ENCODE measurements around the gene HEXIM1.

Gene HEXIM1

GRCh38 chr17:45106582-45106981 is 41.7 kb upstream of the HEXIM1 start:
- Histone ChIP-seq H3K4me3 (ENCODE audit: low read length) (no peak overlapping the region), H3K36me3 (ENCODE audit: control insufficient read depth, insufficient read depth, low read length) (peaks cover 30% of the 10 kb centered on the region), H3K9ac (ENCODE audit: low read length) (no peak overlapping the region), H3K9me3 (ENCODE audit: control insufficient read depth, low read length) (no peaks in the 10 kb centered on the region), H3K4me1 (ENCODE audit: control insufficient read depth, insufficient read depth, low read length) (peaks cover 17% of the 10 kb centered on the region), H3K27me3 (ENCODE audit: control insufficient read depth, insufficient read depth, low read length) (no peaks in the 10 kb centered on the region)

DNA sequence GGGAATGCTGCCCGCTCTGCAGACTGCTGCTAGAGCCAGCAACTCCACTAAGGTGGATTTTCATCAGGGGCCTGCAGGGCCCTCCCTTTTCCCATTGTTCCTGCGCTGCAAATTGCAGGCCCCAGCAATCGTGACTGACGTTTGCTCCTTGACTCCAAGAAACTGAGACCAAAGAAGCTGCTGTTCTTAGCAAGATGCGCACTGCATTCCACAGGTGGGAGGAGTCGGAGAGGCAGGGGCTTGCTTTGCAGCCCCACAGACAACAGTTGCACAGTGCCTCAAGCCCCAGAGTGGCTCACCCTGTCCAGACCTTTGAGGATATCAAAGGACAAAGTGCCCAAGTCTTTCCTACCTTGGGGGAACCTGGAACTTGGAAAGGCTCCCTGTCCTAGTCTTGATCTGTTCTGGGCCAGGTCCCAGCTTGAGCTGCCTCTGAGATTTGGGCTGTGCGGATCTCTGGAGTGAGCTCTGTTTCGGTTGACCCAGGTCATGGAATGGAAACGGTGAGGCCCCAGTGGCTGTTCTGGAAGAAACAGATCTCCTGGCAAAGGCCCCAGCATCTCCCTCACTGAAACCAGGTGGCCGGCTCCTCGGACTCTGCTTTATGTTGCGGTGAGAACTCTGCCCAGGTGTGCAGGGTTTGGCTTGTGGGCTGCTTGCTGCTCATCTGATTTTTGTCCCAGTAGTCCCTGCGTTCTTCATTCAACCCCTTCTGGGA is 40.8 kb upstream of the HEXIM1 start:
- Histone ChIP-seq H3K9me3 (ENCODE audit: control insufficient read depth, low read length) (no peaks in the 10 kb centered on the region), H3K36me3 (ENCODE audit: control insufficient read depth, insufficient read depth, low read length) (peaks cover 34% of the 10 kb centered on the region), H3K4me1 (ENCODE audit: control insufficient read depth, insufficient read depth, low read length) (peaks cover 14% of the 10 kb centered on the region)

GRCh38 chr17:45108051-45108450 is 40.2 kb upstream of the HEXIM1 start:
- H3K36me3 ChIP-seq (ENCODE audit: control insufficient read depth, insufficient read depth, low read length): peaks cover 30% of the 10 kb centered on the region
- no peak overlapping the region for H3K9ac ChIP-seq (ENCODE audit: low read length)
- H3K9me3 ChIP-seq (ENCODE audit: control insufficient read depth, low read length): no peaks in the 10 kb centered on the region
- H3K27me3 ChIP-seq (ENCODE audit: control insufficient read depth, insufficient read depth, low read length): no peaks in the 10 kb centered on the region
- H3K4me3 ChIP-seq (ENCODE audit: low read length): no peak overlapping the region
- H3K4me1 ChIP-seq (ENCODE audit: control insufficient read depth, insufficient read depth, low read length): peaks cover 8% of the 10 kb centered on the region

More for the DNA sequence above, 40.8 kb upstream of the HEXIM1 start:
- no peaks in the 10 kb centered on the region for H3K27me3 ChIP-seq (ENCODE audit: control insufficient read depth, insufficient read depth, low read length)
- no peak overlapping the region for H3K9ac ChIP-seq (ENCODE audit: low read length)
- H3K4me3 ChIP-seq (ENCODE audit: low read length): no peak overlapping the region

GRCh38 chr17:45108595-45109521 is 39.4 kb upstream of the HEXIM1 start:
- H3K4me1 ChIP-seq (ENCODE audit: control insufficient read depth, insufficient read depth, low read length): peaks cover 5% of the 10 kb centered on the region
- peaks cover 28% of the 10 kb centered on the region for H3K36me3 ChIP-seq (ENCODE audit: control insufficient read depth, insufficient read depth, low read length)
- H3K9ac ChIP-seq (ENCODE audit: low read length): no peak overlapping the region
- H3K9me3 ChIP-seq (ENCODE audit: control insufficient read depth, low read length): no peaks in the 10 kb centered on the region
- H3K27me3 ChIP-seq (ENCODE audit: control insufficient read depth, insufficient read depth, low read length): no peaks in the 10 kb centered on the region
- H3K4me3 ChIP-seq (ENCODE audit: low read length): no peak overlapping the region

- no peaks in the 10 kb centered on the region for H3K27me3 ChIP-seq (ENCODE audit: control insufficient read depth, insufficient read depth, low read length)
Observed at GRCh38 chr17:45110676-45111611, 37.3 kb upstream of the HEXIM1 start.

GRCh38 chr17:45111850-45112249 is 36.4 kb upstream of the HEXIM1 start:
- H3K4me3 ChIP-seq (ENCODE audit: low read length): no peak overlapping the region
- peaks cover 13% of the 10 kb centered on the region for H3K36me3 ChIP-seq (ENCODE audit: control insufficient read depth, insufficient read depth, low read length)
- H3K9ac ChIP-seq (ENCODE audit: low read length): no peak overlapping the region
- H3K27me3 ChIP-seq (ENCODE audit: control insufficient read depth, insufficient read depth, low read length): no peaks in the 10 kb centered on the region
- H3K4me1 ChIP-seq (ENCODE audit: control insufficient read depth, insufficient read depth, low read length): peaks cover 5% of the 10 kb centered on the region
- no peaks in the 10 kb centered on the region for H3K9me3 ChIP-seq (ENCODE audit: control insufficient read depth, low read length)

More at GRCh38 chr17:45110676-45111611, 37.3 kb upstream of the HEXIM1 start:
- Histone ChIP-seq H3K36me3 (ENCODE audit: control insufficient read depth, insufficient read depth, low read length) (peaks cover 22% of the 10 kb centered on the region), H3K4me3 (ENCODE audit: low read length) (no peak overlapping the region), H3K9me3 (ENCODE audit: control insufficient read depth, low read length) (no peaks in the 10 kb centered on the region), H3K4me1 (ENCODE audit: control insufficient read depth, insufficient read depth, low read length) (peaks cover 5% of the 10 kb centered on the region), H3K9ac (ENCODE audit: low read length) (no peak overlapping the region)

GRCh38 chr17:45112559-45113423 is 35.5 kb upstream of the HEXIM1 start:
- H3K27me3 ChIP-seq (ENCODE audit: control insufficient read depth, insufficient read depth, low read length): no peaks in the 10 kb centered on the region
- H3K9ac ChIP-seq (ENCODE audit: low read length): no peak overlapping the region

GRCh38 chr17:45113424-45113754 is 34.9 kb upstream of the HEXIM1 start:
- H3K27me3 ChIP-seq (ENCODE audit: control insufficient read depth, insufficient read depth, low read length): no peaks in the 10 kb centered on the region
- H3K36me3 ChIP-seq (ENCODE audit: control insufficient read depth, insufficient read depth, low read length): peaks cover 9% of the 10 kb centered on the region
- H3K9me3 ChIP-seq (ENCODE audit: control insufficient read depth, low read length): no peaks in the 10 kb centered on the region
- H3K4me1 ChIP-seq (ENCODE audit: control insufficient read depth, insufficient read depth, low read length): peaks cover 5% of the 10 kb centered on the region
- H3K9ac ChIP-seq (ENCODE audit: low read length): no peak overlapping the region
- no peak overlapping the region for H3K4me3 ChIP-seq (ENCODE audit: low read length)

More at GRCh38 chr17:45112559-45113423, 35.5 kb upstream of the HEXIM1 start:
- Histone ChIP-seq H3K4me1 (ENCODE audit: control insufficient read depth, insufficient read depth, low read length) (peaks cover 5% of the 10 kb centered on the region), H3K36me3 (ENCODE audit: control insufficient read depth, insufficient read depth, low read length) (peaks cover 9% of the 10 kb centered on the region), H3K9me3 (ENCODE audit: control insufficient read depth, low read length) (no peaks in the 10 kb centered on the region), H3K4me3 (ENCODE audit: low read length) (no peak overlapping the region)

- no peaks in the 10 kb centered on the region for H3K27me3 ChIP-seq (ENCODE audit: control insufficient read depth, insufficient read depth, low read length)
- no peaks in the 10 kb centered on the region for H3K9me3 ChIP-seq (ENCODE audit: control insufficient read depth, low read length)
- peaks cover 9% of the 10 kb centered on the region for H3K36me3 ChIP-seq (ENCODE audit: control insufficient read depth, insufficient read depth, low read length)
- no peak overlapping the region for H3K4me3 ChIP-seq (ENCODE audit: low read length)
- H3K9ac ChIP-seq (ENCODE audit: low read length): no peak overlapping the region
- H3K4me1 ChIP-seq (ENCODE audit: control insufficient read depth, insufficient read depth, low read length): no peaks in the 10 kb centered on the region
Observed at GRCh38 chr17:45114117-45114932, 34.0 kb upstream of the HEXIM1 start.

DNA sequence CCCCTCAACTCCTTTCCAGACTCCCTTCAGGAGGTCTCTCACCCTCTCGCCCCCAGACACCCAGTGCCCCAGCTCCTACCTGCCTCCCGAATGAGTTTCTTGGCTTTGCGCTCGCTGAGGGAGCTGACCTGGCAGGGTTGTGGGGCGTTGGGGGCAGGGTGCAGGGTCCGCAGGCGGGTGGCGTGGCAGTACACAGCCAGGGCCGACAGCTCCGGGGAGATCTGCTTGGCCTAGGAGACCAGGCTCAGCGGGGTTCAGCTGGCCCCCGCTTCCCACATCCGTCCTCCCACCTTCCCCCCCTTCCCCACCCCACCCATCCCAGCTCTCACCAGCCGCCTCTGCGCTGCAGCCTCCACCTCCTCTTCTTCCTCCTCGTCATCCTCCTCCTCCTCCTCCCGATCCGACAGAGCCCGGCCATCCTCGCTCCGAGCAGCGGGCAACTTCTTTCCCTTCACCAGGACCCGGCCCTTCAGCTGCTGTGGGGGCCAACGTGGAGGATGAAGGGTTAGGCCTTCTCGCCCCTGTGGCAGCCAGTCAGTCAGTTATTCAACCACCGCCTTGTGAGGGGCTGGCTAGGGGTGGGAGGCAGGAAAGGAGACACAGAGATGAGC is 33.2 kb upstream of the HEXIM1 start:
- peaks cover 9% of the 10 kb centered on the region for H3K36me3 ChIP-seq (ENCODE audit: control insufficient read depth, insufficient read depth, low read length)

More for the DNA sequence above, 33.2 kb upstream of the HEXIM1 start:
- Histone ChIP-seq H3K4me3 (ENCODE audit: low read length) (no peak overlapping the region), H3K9ac (ENCODE audit: low read length) (no peak overlapping the region), H3K27me3 (ENCODE audit: control insufficient read depth, insufficient read depth, low read length) (no peaks in the 10 kb centered on the region), H3K9me3 (ENCODE audit: control insufficient read depth, low read length) (no peaks in the 10 kb centered on the region), H3K4me1 (ENCODE audit: control insufficient read depth, insufficient read depth, low read length) (no peaks in the 10 kb centered on the region)

All from mucosa of stomach (tissue), 1 donor.